GM23248 (cell line): ENCODE results near the gene LRRC66. TPM values are rescaled to one million over a fixed set of nuclear protein-coding genes. Genes with fewer than 3 reads are reported as not detected.

ENCODE experiments used
- DNase-seq: peaks from one replicate; pipeline ENCODE4 v3.0.0-alpha.2; 2015
- H2AFZ ChIP-seq: fragments of 200-600 bp; sonication (generic); 2 replicates; pipeline ENCODE4 v1.6.1; 2016; ENCODE audit warnings: antibody characterized with exemption
- H3F3A ChIP-seq: fragments of 200-600 bp; sonication (generic); 2 replicates; pipeline ENCODE4 v1.6.1; 2016; ENCODE audit warnings: mild to moderate bottlenecking, antibody characterized with exemption, mixed run types; ENCODE audit not compliant: insufficient read depth
- H3K27ac ChIP-seq: fragments of 200-600 bp; sonication (generic); 2 replicates; pipeline ENCODE4 v1.5.1; 2016; ENCODE audit warnings: mild to moderate bottlenecking
- H3K27me3 ChIP-seq: fragments of 200-600 bp; sonication (generic); replicated peaks from 2 replicates; pipeline ENCODE4 v1.6.1; 2016; ENCODE audit warnings: mild to moderate bottlenecking; ENCODE audit not compliant: insufficient read depth
- H3K36me3 ChIP-seq: fragments of 200-600 bp; sonication (generic); 2 replicates; pipeline ENCODE4 v1.6.1; 2016; ENCODE audit warnings: low read depth, mild to moderate bottlenecking
- H3K4me1 ChIP-seq: fragments of 200-600 bp; sonication (generic); 2 replicates; pipeline ENCODE4 v1.6.1; 2016; ENCODE audit warnings: mild to moderate bottlenecking; ENCODE audit not compliant: insufficient read depth
- H3K4me2 ChIP-seq: fragments of 200-600 bp; sonication (generic); one replicate; pipeline ENCODE4 v1.6.1; 2016; ENCODE audit warnings: mild to moderate bottlenecking; ENCODE audit not compliant: unreplicated experiment
- H3K4me3 ChIP-seq: fragments of 200-600 bp; sonication (generic); 2 replicates; pipeline ENCODE4 v1.5.1; 2016; ENCODE audit warnings: mild to moderate bottlenecking
- H3K79me2 ChIP-seq: fragments of 200-600 bp; sonication (generic); 2 replicates; pipeline ENCODE4 v1.6.1; 2016; ENCODE audit warnings: mild to moderate bottlenecking; ENCODE audit not compliant: insufficient read depth
- H3K9ac ChIP-seq: fragments of 200-600 bp; sonication (generic); 2 replicates; pipeline ENCODE4 v1.6.1; 2016; ENCODE audit warnings: mild to moderate bottlenecking
- H3K9me2 ChIP-seq: fragments of 200-600 bp; sonication (generic); 2 replicates; pipeline ENCODE4 v1.6.1; 2016; ENCODE audit warnings: mixed run types, mild to moderate bottlenecking, moderate library complexity; ENCODE audit not compliant: insufficient read depth
- H3K9me3 ChIP-seq: fragments of 200-600 bp; sonication (generic); one replicate; pipeline ENCODE4 v1.6.1; 2017; ENCODE audit warnings: low read depth
- H4K20me1 ChIP-seq: fragments of 200-600 bp; sonication (generic); 2 replicates; pipeline ENCODE4 v1.6.0; 2016; ENCODE audit not compliant: insufficient read depth
- EZH2 ChIP-seq: fragments of 200-600 bp; sonication (generic); IDR thresholded peaks from 2 replicates; pipeline ENCODE4 v1.6.1; 2018; ENCODE audit warnings: antibody characterized with exemption, mild to moderate bottlenecking; ENCODE audit not compliant: insufficient read depth, poor library complexity, severe bottlenecking
- EZH2phosphoT487 ChIP-seq: fragments of 200-600 bp; sonication (generic); IDR thresholded peaks from 2 replicates; pipeline ENCODE4 v1.6.1; 2018; ENCODE audit warnings: antibody characterized with exemption, moderate library complexity, mild to moderate bottlenecking, low read depth; ENCODE audit not compliant: insufficient read depth
- WGBS, 2 experiments: methylation state at CpG; one replicate each; pipeline ENCODE4 v1.1.6; 2015 to 2017; ENCODE audit warnings: low lambda C conversion rate in 2 of 2, low coverage in 1 of 2; ENCODE audit errors: missing lambda C conversion rate in 2 of 2; 5-methylcytosine and 5-hydroxymethylcytosine counted together
- in situ Hi-C: fragments of 300-500 bp; cut with MboI; formaldehyde crosslinking; loops from 2 replicates; pipeline ENCODE4 v1.15.0; 2020
- polyA plus RNA-seq: library from polyadenylated mRNA; unstranded; fragments of >200 nt; fragmentation: Nextera tagmentation; extraction: Ambion mirVana; gene quantifications from 2 replicates; pipeline ENCODE4 v1.2.1, GENCODE V29; 2016
- total RNA-seq: library from RNA; depleted of rRNA; stranded (reverse); fragments of >200 nt; shearing (Covaris generic); gene quantifications from 2 replicates; pipeline ENCODE4 v1.2.3, GENCODE V29; 2014

The LRRC66 gene
- total and polyA plus RNA-seq, 2 experiments from 2014 or later = 0.13 to 0.32 TPM

DNA sequence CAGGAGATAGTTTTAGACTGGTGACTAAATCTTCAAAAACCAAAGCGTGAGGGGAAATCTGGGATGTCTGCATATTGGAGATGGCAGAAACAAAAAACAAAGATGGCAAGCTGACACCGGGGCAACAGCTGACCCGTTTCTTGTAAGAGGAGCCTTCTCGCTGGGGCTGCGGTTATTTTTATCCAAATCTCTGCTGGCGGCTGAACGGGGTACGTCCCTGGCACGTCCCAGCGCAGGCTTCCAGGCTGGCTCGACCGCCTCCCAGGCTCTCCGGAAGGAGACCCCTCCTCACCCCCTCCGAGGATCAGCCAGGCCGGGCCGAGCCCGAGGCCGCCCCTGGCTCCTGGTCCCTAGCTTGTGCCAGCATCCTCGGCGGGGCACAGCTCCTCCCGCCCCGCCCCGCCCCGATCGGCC, 17.5 kb upstream of the LRRC66 start:
- Histone ChIP-seq H3K36me3 (0 out of 2 replicates have a peak, but pooled peaks cover 2% of the 10 kb centered on the region), H3F3A (no peaks in the 10 kb centered on the region), H3K27me3 (no peaks in the 10 kb centered on the region), H3K27ac (peak overlapping the region; percentile 29), H2AFZ (peak overlapping the region; percentile 88), H4K20me1 (no peaks in the 10 kb centered on the region), H3K9me3 (no peaks in the 10 kb centered on the region), H3K4me3 (peak overlapping the region; percentile 89), H3K4me1 (peaks cover 23% of the 10 kb centered on the region; the same call in 1 of the 2 replicates), H3K9ac (peak overlapping the region; percentile 83), H3K4me2 (peak overlapping the region; percentile 96), H3K79me2 (peaks cover 49% of the 10 kb centered on the region), H3K9me2 (no peaks in the 10 kb centered on the region)
- TF ChIP-seq EZH2phosphoT487 (no peak), EZH2 (no peak)
- in situ Hi-C loops = no loop called here
- peak; percentile 66 for DNase-seq
- WGBS, 2 experiments = 1% methylated on average over 14 to 20 of the region's 25 CpGs

DNA sequence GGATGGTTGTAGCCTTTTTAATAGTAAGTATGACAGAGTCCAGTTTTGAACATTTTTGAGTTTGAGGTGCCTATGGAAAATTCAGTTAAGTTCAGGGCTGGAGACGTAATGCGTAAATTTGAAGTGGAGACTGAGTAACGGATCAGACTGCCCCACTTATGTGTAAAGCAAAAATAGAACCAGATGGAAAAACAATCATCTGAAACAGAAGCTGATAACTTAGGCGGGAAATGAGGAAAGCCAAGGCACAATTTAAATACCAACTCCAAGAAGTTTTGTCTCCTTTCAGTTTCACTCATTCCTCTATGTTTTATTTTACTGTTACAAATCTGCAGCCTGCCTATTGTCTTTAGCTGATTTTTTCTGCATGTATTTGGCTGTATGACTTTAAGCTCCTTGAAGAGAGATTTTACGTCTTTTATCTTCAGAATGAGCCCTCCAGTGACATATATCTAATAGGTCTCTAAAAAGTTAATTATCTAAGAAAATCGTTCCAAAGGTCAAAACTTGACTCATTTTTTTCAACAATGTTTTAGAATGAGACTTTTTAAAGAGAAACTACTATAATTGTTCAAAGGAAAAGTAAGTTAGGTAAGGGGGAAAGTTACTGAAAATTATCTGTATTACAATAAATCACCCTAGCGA, 16.8 kb upstream of the LRRC66 start:
- H3K9ac ChIP-seq = peak overlapping the region; percentile 83
- no peaks in the 10 kb centered on the region for H3F3A ChIP-seq
- H3K4me3 ChIP-seq = peak overlapping the region; percentile 89
- in situ Hi-C loops = no loop called here
- H3K27me3 ChIP-seq = no peaks in the 10 kb centered on the region
- TF ChIP-seq EZH2 (no peak), EZH2phosphoT487 (no peak)
- H2AFZ ChIP-seq = peak overlapping the region; percentile 88
- peaks cover 56% of the 10 kb centered on the region for H3K79me2 ChIP-seq
- peaks cover 23% of the 10 kb centered on the region; the same call in 1 of the 2 replicates for H3K4me1 ChIP-seq
- peak; percentile 31 for DNase-seq
- H3K36me3 ChIP-seq = 0 out of 2 replicates have a peak, but pooled peaks cover 2% of the 10 kb centered on the region
- H3K9me3 ChIP-seq = no peaks in the 10 kb centered on the region
- peak overlapping the region; percentile 96 for H3K4me2 ChIP-seq
- H3K9me2 ChIP-seq = no peaks in the 10 kb centered on the region
- peak overlapping the region; percentile 29; the same call in 1 of the 2 replicates for H3K27ac ChIP-seq
- 7% methylated on average over 7 of the region's 7 CpGs for WGBS, 2 experiments
- H4K20me1 ChIP-seq = no peaks in the 10 kb centered on the region

DNA sequence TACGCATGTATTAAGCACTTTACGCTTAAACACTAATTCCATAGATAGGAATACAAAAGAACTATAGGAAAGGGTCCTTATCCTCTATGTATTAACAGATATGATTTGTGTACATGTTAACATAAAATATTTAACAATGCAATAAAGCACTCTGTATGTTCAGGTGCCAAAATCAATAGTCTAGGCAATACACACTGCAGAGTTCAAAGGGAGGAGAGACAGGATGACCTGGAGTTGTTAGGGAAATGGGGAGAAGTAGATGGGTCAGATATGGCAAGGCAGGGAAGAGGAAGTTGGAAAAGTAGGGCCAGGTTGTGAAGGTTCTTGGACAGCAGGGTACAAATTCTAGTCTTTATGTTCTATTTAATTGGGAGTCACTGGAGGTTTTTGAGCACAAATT, 15.0 kb upstream of the LRRC66 start:
- H3F3A ChIP-seq = no peaks in the 10 kb centered on the region; the same call in 1 of the 2 replicates
- no peaks in the 10 kb centered on the region for H3K9me3 ChIP-seq
- no peaks in the 10 kb centered on the region for H3K27me3 ChIP-seq
- no peak overlapping the region for H3K4me2 ChIP-seq
- WGBS, 2 experiments = 98% methylated on average over 2 of the region's 2 CpGs
- no peak overlapping the region for H3K4me3 ChIP-seq
- H4K20me1 ChIP-seq = no peaks in the 10 kb centered on the region
- TF ChIP-seq EZH2 = no peak
- no peak for TF ChIP-seq EZH2phosphoT487
- in situ Hi-C loops = no loop called here
- DNase-seq = no peak
- H3K27ac ChIP-seq = no peak overlapping the region
- H2AFZ ChIP-seq = no peak overlapping the region
- peaks cover 73% of the 10 kb centered on the region for H3K79me2 ChIP-seq
- peaks cover 23% of the 10 kb centered on the region; the same call in 1 of the 2 replicates for H3K4me1 ChIP-seq
- H3K9ac ChIP-seq = no peak overlapping the region
- H3K9me2 ChIP-seq = no peaks in the 10 kb centered on the region
- H3K36me3 ChIP-seq = 0 out of 2 replicates have a peak, but pooled peaks cover 2% of the 10 kb centered on the region

DNA sequence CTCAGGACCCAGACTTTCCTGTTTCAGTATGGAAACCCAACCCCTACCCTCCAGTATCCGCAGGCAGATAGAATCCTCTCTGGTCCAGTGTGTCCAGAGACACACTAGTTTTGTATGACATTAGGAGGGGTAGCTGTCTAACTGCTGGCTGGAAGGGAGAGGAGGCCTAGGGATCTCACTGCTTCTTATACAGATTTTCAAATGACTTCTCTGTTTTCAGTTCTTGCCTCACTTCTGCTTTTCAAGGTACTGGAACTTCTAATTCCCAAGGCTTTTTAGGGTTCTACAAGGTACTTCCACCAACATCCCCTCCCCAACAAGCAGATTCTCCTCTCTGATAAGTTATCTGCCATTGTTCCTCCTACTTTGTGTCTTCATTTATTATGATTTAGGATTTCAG, 11.8 kb upstream of the LRRC66 start:
- Histone ChIP-seq H3K4me1 (peaks cover 25% of the 10 kb centered on the region), H3F3A (peaks cover 13% of the 10 kb centered on the region), H2AFZ (no peak overlapping the region), H3K9me3 (no peaks in the 10 kb centered on the region), H3K27me3 (no peaks in the 10 kb centered on the region), H3K9ac (no peak overlapping the region), H4K20me1 (no peaks in the 10 kb centered on the region), H3K4me3 (no peak overlapping the region), H3K36me3 (peaks cover 15% of the 10 kb centered on the region), H3K9me2 (no peaks in the 10 kb centered on the region), H3K4me2 (no peak overlapping the region), H3K79me2 (peaks cover 65% of the 10 kb centered on the region), H3K27ac (no peak overlapping the region)
- DNase-seq = no peak
- in situ Hi-C loops = no loop called here
- 44 to 75% methylated on average over 1 of the region's 1 CpG for WGBS, 2 experiments
- TF ChIP-seq EZH2phosphoT487 (no peak), EZH2 (no peak)
